ENCODE data around the gene TMEM87A.
A peak's percentile ranks its signal among the peaks of the same experiment; 100 is the strongest.
"Not testable (repeated sequence)": the region's sequence is repeated elsewhere in the genome, so short reads cannot be mapped to it uniquely, and the experiment has no call there.

Gene TMEM87A

GRCh38 chr15:42270996-42271395 is 2.2 kb downstream of the TMEM87A start:
- DNase-seq: no peak

GRCh38 chr15:42270551-42270950 is 2.7 kb downstream of the TMEM87A start:
- DNase-seq: no peak

GRCh38 chr15:42267286-42267685 is 5.9 kb downstream of the TMEM87A start:
- DNase-seq: no peak

- DNase-seq: no peak
Observed at GRCh38 chr15:42264795-42265194, 8.4 kb downstream of the TMEM87A start.

GRCh38 chr15:42253300-42253699 is 19.9 kb downstream of the TMEM87A start:
- no peak for DNase-seq

GRCh38 chr15:42240823-42241222 is 32.4 kb downstream of the TMEM87A start:
- DNase-seq: no peak

GRCh38 chr15:42239528-42240182 is 33.6 kb downstream of the TMEM87A start:
- no peak for DNase-seq

- DNase-seq: no peak
Observed at GRCh38 chr15:42233107-42233506, 40.1 kb downstream of the TMEM87A start.

GRCh38 chr15:42232606-42233005 is 40.6 kb downstream of the TMEM87A start:
- DNase-seq: no peak

GRCh38 chr15:42231088-42231487 is 42.1 kb downstream of the TMEM87A start:
- DNase-seq: no peak

GRCh38 chr15:42228981-42229380 is 44.3 kb downstream of the TMEM87A start:
- not testable (repeated sequence) for DNase-seq

GRCh38 chr15:42228036-42228435 is 45.2 kb downstream of the TMEM87A start:
- no peak for DNase-seq

GRCh38 chr15:42226648-42227047 is 46.6 kb downstream of the TMEM87A start:
- DNase-seq: no peak

GRCh38 chr15:42220216-42220615 is 53.0 kb downstream of the TMEM87A start:
- DNase-seq: no peak

- DNase-seq: no peak
Observed at GRCh38 chr15:42218953-42219592, 54.2 kb downstream of the TMEM87A start.

- no peak for DNase-seq
Observed at GRCh38 chr15:42217568-42217967, 55.7 kb downstream of the TMEM87A start.

- no peak for DNase-seq
Observed at GRCh38 chr15:42215913-42216829, 57.1 kb downstream of the TMEM87A start.

- DNase-seq: no peak
Observed at GRCh38 chr15:42214600-42214999, 58.6 kb downstream of the TMEM87A start.

- no peak for DNase-seq
Observed at GRCh38 chr15:42213511-42213910, 59.7 kb downstream of the TMEM87A start.

- no peak for DNase-seq
Observed at GRCh38 chr15:42210696-42211095, 62.5 kb downstream of the TMEM87A start.

- peak; percentile 32 for DNase-seq
Observed at GRCh38 chr15:42207674-42208579, 65.3 kb downstream of the TMEM87A start, which contains the start of gene VPS39. Gene VPS39, minus strand, starts transcription at chr15:42208304. Its CDS starts 151 bp downstream, at chr15:42208153.

- no peak for DNase-seq
Observed at GRCh38 chr15:42206406-42206805, 66.8 kb downstream of the TMEM87A start.

Data from NCI-H1436 treated with DMSO at 0.1 percent for 48 hours (cell line).